Nucleus accumbens (tissue), 56 donors: Measurements from ENCODE around the gene FGF14.

Experiments used
- DNase-seq, 56 donors: peaks; one replicate each; lab custom pipeline; 2025; lab: John Stamatoyannopoulos, UW

FGF14 gene

GRCh38 chr13:101755228-101755887, 646.5 kb downstream of the FGF14 start:
- DNase-seq, result no peak

GRCh38 chr13:101752432-101752831, 649.4 kb downstream of the FGF14 start:
- no peak for DNase-seq

GRCh38 chr13:101751488-101751887, 650.4 kb downstream of the FGF14 start:
- no peak for DNase-seq

- DNase-seq, result no peak
Measured at GRCh38 chr13:101749584-101749983, 652.3 kb downstream of the FGF14 start.

- DNase-seq, result no peak
Measured at GRCh38 chr13:101747039-101747438, 654.8 kb downstream of the FGF14 start.

GRCh38 chr13:101746513-101746912, 655.3 kb downstream of the FGF14 start:
- DNase-seq, result no peak

- no peak for DNase-seq
Measured at GRCh38 chr13:101739382-101740178, 662.3 kb downstream of the FGF14 start.

GRCh38 chr13:101738336-101738735, 663.5 kb downstream of the FGF14 start:
- DNase-seq, result no peak

- DNase-seq, result no peak
Measured at GRCh38 chr13:101736566-101736965, 665.3 kb downstream of the FGF14 start.

- no peak for DNase-seq
Measured at GRCh38 chr13:101730420-101731000, 671.3 kb downstream of the FGF14 start.

GRCh38 chr13:101728615-101729014, 673.2 kb downstream of the FGF14 start:
- DNase-seq, result no peak

GRCh38 chr13:101728021-101728420, 673.8 kb downstream of the FGF14 start:
- DNase-seq, result no peak

- DNase-seq, result no peak
Measured at GRCh38 chr13:101727118-101727517, 674.7 kb downstream of the FGF14 start.

GRCh38 chr13:101726681-101727080, 675.2 kb downstream of the FGF14 start:
- no peak for DNase-seq

GRCh38 chr13:101718496-101718895, 683.4 kb downstream of the FGF14 start:
- DNase-seq, result no peak

- DNase-seq, result no peak
Measured at GRCh38 chr13:101717353-101717752, 684.5 kb downstream of the FGF14 start.

- DNase-seq, result no peak
Measured at GRCh38 chr13:101714195-101714594, 687.7 kb downstream of the FGF14 start.

- DNase-seq, result no peak
Measured at GRCh38 chr13:101712026-101712348, 689.9 kb downstream of the FGF14 start.

- no peak for DNase-seq
Measured at GRCh38 chr13:101711307-101712025, 690.4 kb downstream of the FGF14 start.

GRCh38 chr13:101709952-101710351, 691.9 kb downstream of the FGF14 start:
- DNase-seq, result no peak

GRCh38 chr13:101708115-101708514, 693.7 kb downstream of the FGF14 start:
- DNase-seq, result no peak
